GM21528 (cell line): ENCODE measurements around the gene AP5B1.

Experiments used
- ATAC-seq: cut with Tn5 transposase; IDR thresholded peaks from one replicate; pipeline ENCODE4 v1.9.1; 2021; ENCODE audit warnings: mild to moderate bottlenecking, moderate library complexity; ENCODE audit not compliant: unreplicated experiment, low FRiP score

Gene AP5B1

GRCh38 chr11:65801153-65801987 lies 20.6 kb upstream of the AP5B1 start:
- ATAC-seq = no peak

- no peak for ATAC-seq
Measured at GRCh38 chr11:65798882-65799281, 18.1 kb upstream of the AP5B1 start.

- no peak for ATAC-seq
Measured at GRCh38 chr11:65797711-65798110, 16.9 kb upstream of the AP5B1 start.

- no peak for ATAC-seq
Measured at GRCh38 chr11:65796726-65797601, 16.2 kb upstream of the AP5B1 start.

GRCh38 chr11:65794570-65795510 lies 14.1 kb upstream of the AP5B1 start:
- no peak for ATAC-seq

- no peak for ATAC-seq
Measured at GRCh38 chr11:65793625-65794400, 13.0 kb upstream of the AP5B1 start.

GRCh38 chr11:65793144-65793581 lies 12.4 kb upstream of the AP5B1 start:
- ATAC-seq = no peak

- ATAC-seq = no peak
Measured at GRCh38 chr11:65792456-65792855, 11.7 kb upstream of the AP5B1 start.

GRCh38 chr11:65791719-65792213 lies 11.0 kb upstream of the AP5B1 start:
- ATAC-seq = peak; percentile 54

- no peak for ATAC-seq
Measured at GRCh38 chr11:65790902-65791650, 10.3 kb upstream of the AP5B1 start.

- no peak for ATAC-seq
Measured at GRCh38 chr11:65790104-65790901, 9.5 kb upstream of the AP5B1 start.

GRCh38 chr11:65789230-65790103 lies 8.7 kb upstream of the AP5B1 start:
- no peak for ATAC-seq

GRCh38 chr11:65788821-65789220 lies 8.0 kb upstream of the AP5B1 start:
- no peak for ATAC-seq

GRCh38 chr11:65787649-65788622 lies 7.2 kb upstream of the AP5B1 start:
- ATAC-seq = no peak

GRCh38 chr11:65786786-65787636 lies 6.2 kb upstream of the AP5B1 start, which contains the start of gene OVOL1:
TSS of gene OVOL1 (plus strand) at chr11:65787063. CDS start at chr11:65787374, 311 bp downstream.
- ATAC-seq = no peak
